Trophoblast cell (in vitro differentiated cells and primary cell): ENCODE measurements around the gene MICALL2.
"Not testable (repeated sequence)": the region's sequence is repeated elsewhere in the genome, so short reads cannot be mapped to it uniquely, and the experiment has no call there.

Experiments used
- DNase-seq, 2 donors: peaks; one replicate each; pipeline ENCODE4 v3.0.0-alpha.2; 2016
- H2AFZ ChIP-seq: 2 replicates; pipeline ENCODE4 v1.6.1; 2013; ENCODE audit warnings: low read length, moderate library complexity, mild to moderate bottlenecking; ENCODE audit not compliant: insufficient read depth, poor library complexity
- H2AK5ac ChIP-seq: 2 replicates; pipeline ENCODE4 v1.6.1; 2013; ENCODE audit warnings: mild to moderate bottlenecking, low read length
- H2BK120ac ChIP-seq: 2 replicates; pipeline ENCODE4 v1.6.1; 2013; ENCODE audit warnings: low read length, mild to moderate bottlenecking, moderate library complexity; ENCODE audit not compliant: insufficient read depth, poor library complexity
- H2BK12ac ChIP-seq: 2 replicates; pipeline ENCODE4 v1.6.1; 2013; ENCODE audit warnings: mild to moderate bottlenecking, low read length, moderate library complexity
- H2BK5ac ChIP-seq: 2 replicates; pipeline ENCODE4 v1.6.1; 2013; ENCODE audit warnings: low read length, low read depth, moderate library complexity, mild to moderate bottlenecking; ENCODE audit not compliant: poor library complexity
- H3K14ac ChIP-seq: 2 replicates; pipeline ENCODE4 v1.6.1; 2013; ENCODE audit warnings: mild to moderate bottlenecking, low read length
- H3K18ac ChIP-seq: 2 replicates; pipeline ENCODE4 v1.6.1; 2013; ENCODE audit warnings: mild to moderate bottlenecking, low read length
- H3K23ac ChIP-seq: 2 replicates; pipeline ENCODE4 v1.6.1; 2013; ENCODE audit warnings: low read length
- H3K27ac ChIP-seq: 2 replicates; pipeline ENCODE4 v1.5.1; 2013; ENCODE audit warnings: low read depth, mild to moderate bottlenecking, inconsistent platforms, low read length, moderate library complexity
- H3K27me3 ChIP-seq: 2 replicates; pipeline ENCODE4 v1.6.1; 2013; ENCODE audit warnings: inconsistent platforms, mild to moderate bottlenecking, low read length, moderate library complexity; ENCODE audit not compliant: insufficient read depth
- H3K36me3 ChIP-seq, 2 experiments: 1 replicate in 1 of 2; 2 replicates in 1 of 2; pipeline ENCODE4 v1.6.1; 2013; ENCODE audit warnings: low read length in 2 of 2, mild to moderate bottlenecking in 2 of 2, moderate library complexity in 1 of 2; ENCODE audit not compliant: insufficient read depth in 2 of 2, control insufficient read depth in 1 of 2
- H3K4ac ChIP-seq: 2 replicates; pipeline ENCODE4 v1.6.1; 2013; ENCODE audit warnings: low read depth, mild to moderate bottlenecking, low read length, moderate library complexity
- H3K4me1 ChIP-seq, 2 experiments: 1 replicate in 1 of 2; 2 replicates in 1 of 2; pipeline ENCODE4 v1.6.1; 2013; ENCODE audit warnings: low read length in 2 of 2, mild to moderate bottlenecking in 2 of 2, moderate library complexity in 1 of 2; ENCODE audit not compliant: insufficient read depth in 2 of 2, control insufficient read depth in 1 of 2
- H3K4me2 ChIP-seq: 2 replicates; pipeline ENCODE4 v1.6.1; 2013; ENCODE audit warnings: inconsistent platforms, mild to moderate bottlenecking, low read length, moderate library complexity
- H3K4me3 ChIP-seq: 2 replicates; pipeline ENCODE4 v1.5.1; 2013; ENCODE audit warnings: mild to moderate bottlenecking, low read depth, low read length, inconsistent platforms
- H3K79me1 ChIP-seq: one replicate; pipeline ENCODE4 v1.6.1; 2013; ENCODE audit warnings: low read length
- H3K79me2 ChIP-seq: 2 replicates; pipeline ENCODE4 v1.6.1; 2013; ENCODE audit warnings: low read length, mild to moderate bottlenecking; ENCODE audit not compliant: control insufficient read depth, insufficient read depth, poor library complexity
- H3K9ac ChIP-seq: 2 replicates; pipeline ENCODE4 v1.6.1; 2013; ENCODE audit warnings: mild to moderate bottlenecking, low read length
- H3K9me3 ChIP-seq: 2 replicates; pipeline ENCODE4 v1.6.1; 2013; ENCODE audit warnings: low read depth, mild to moderate bottlenecking, control low read depth, inconsistent platforms, low read length; ENCODE audit not compliant: insufficient read depth
- H4K12ac ChIP-seq: 2 replicates; pipeline ENCODE4 v1.6.1; 2013; ENCODE audit warnings: low read depth, mild to moderate bottlenecking, low read length, moderate library complexity
- H4K8ac ChIP-seq: 2 replicates; pipeline ENCODE4 v1.6.1; 2013; ENCODE audit warnings: low read depth, mild to moderate bottlenecking, low read length, moderate library complexity
- H4K91ac ChIP-seq: one replicate; pipeline ENCODE4 v1.6.1; 2013; ENCODE audit warnings: low read depth, mild to moderate bottlenecking, low read length, moderate library complexity
- WGBS: extraction: QIAGEN DNeasy Blood & Tissue Kit; methylation state at CpG from one replicate; pipeline ENCODE4 v1.1.7; 2013; ENCODE audit warnings: missing lambda C conversion rate; ENCODE audit not compliant: insufficient read length, insufficient coverage; ENCODE audit errors: extremely low coverage; 5-methylcytosine and 5-hydroxymethylcytosine counted together

Gene MICALL2

GRCh38 chr7:1447112-1447511 lies 12.2 kb downstream of the MICALL2 start:
- no peak overlapping the region for H2BK5ac ChIP-seq
- no peak overlapping the region for H2AFZ ChIP-seq
- H3K9ac ChIP-seq: no peak overlapping the region
- no peaks in the 10 kb centered on the region for H3K79me2 ChIP-seq
- H3K4me1 ChIP-seq: peaks cover 5 to 10% of the 10 kb centered on the region in 2 experiments
- H3K27ac ChIP-seq: no peak overlapping the region
- H3K9me3 ChIP-seq: peaks cover 3% of the 10 kb centered on the region
- no peak overlapping the region for H3K4me3 ChIP-seq
- no peak for DNase-seq
- no peak overlapping the region for H3K4me2 ChIP-seq
- no CpG with 5 or more reads among the region's 11 CpGs for WGBS
- H3K23ac ChIP-seq: no peak overlapping the region
- H3K27me3 ChIP-seq: no peaks in the 10 kb centered on the region
- H4K12ac ChIP-seq: no peak overlapping the region
- no peak overlapping the region for H3K18ac ChIP-seq
- H3K79me1 ChIP-seq: peaks cover 7% of the 10 kb centered on the region
- H3K36me3 ChIP-seq: peaks cover 3 to 5% of the 10 kb centered on the region in 2 experiments
- H3K4ac ChIP-seq: no peak overlapping the region
- no peak overlapping the region for H4K91ac ChIP-seq
- no peak overlapping the region for H2BK120ac ChIP-seq
- no peak overlapping the region for H2AK5ac ChIP-seq
- no peak overlapping the region for H3K14ac ChIP-seq
- H2BK12ac ChIP-seq: no peak overlapping the region
- H4K8ac ChIP-seq: no peak overlapping the region

GRCh38 chr7:1446620-1447032 lies 12.6 kb downstream of the MICALL2 start:
- no peak overlapping the region for H3K14ac ChIP-seq
- no peak overlapping the region for H3K4me2 ChIP-seq
- no peak overlapping the region for H2AFZ ChIP-seq
- H3K79me1 ChIP-seq: peaks cover 6% of the 10 kb centered on the region
- H3K27ac ChIP-seq: no peak overlapping the region
- peaks cover 5 to 6% of the 10 kb centered on the region in 2 experiments for H3K36me3 ChIP-seq
- H3K4ac ChIP-seq: no peak overlapping the region
- H3K9me3 ChIP-seq: peaks cover 3% of the 10 kb centered on the region
- no peak overlapping the region for H2BK120ac ChIP-seq
- H2AK5ac ChIP-seq: no peak overlapping the region
- DNase-seq: peak in 1 of 2 donors; percentile 32
- no peak overlapping the region for H2BK12ac ChIP-seq
- peaks cover 2 to 5% of the 10 kb centered on the region in 2 experiments for H3K4me1 ChIP-seq
- no peak overlapping the region for H3K9ac ChIP-seq
- H3K23ac ChIP-seq: no peak overlapping the region
- H3K79me2 ChIP-seq: no peaks in the 10 kb centered on the region
- no peak overlapping the region for H4K12ac ChIP-seq
- no peak overlapping the region for H4K8ac ChIP-seq
- no CpG with 5 or more reads among the region's 17 CpGs for WGBS
- H3K4me3 ChIP-seq: no peak overlapping the region
- no peak overlapping the region for H4K91ac ChIP-seq
- no peak overlapping the region for H3K18ac ChIP-seq
- H3K27me3 ChIP-seq: no peaks in the 10 kb centered on the region
- H2BK5ac ChIP-seq: no peak overlapping the region

DNA sequence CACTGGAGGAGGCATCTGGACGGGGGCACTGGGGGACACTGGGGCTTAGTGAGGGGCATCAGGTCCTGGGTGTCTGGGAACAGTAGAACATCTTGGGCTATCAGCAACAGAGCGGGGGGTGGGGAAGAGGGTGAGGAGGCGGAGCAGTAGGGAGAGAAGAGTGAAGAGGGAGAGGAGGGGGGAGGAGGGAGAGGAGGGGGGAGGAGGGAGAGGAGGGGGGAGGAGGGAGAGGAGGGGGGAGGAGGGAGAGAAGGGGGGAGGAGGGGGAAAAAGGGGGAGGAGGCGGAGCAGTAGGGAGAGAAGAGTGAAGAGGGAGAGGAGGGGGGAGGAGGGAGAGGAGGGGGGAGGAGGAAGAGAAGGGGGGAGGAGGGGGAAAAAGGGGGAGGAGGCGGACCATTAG lies 13.2 kb downstream of the MICALL2 start:
- not testable (repeated sequence) for H3K4me1 ChIP-seq, H3K9ac ChIP-seq, H3K79me1 ChIP-seq, H3K18ac ChIP-seq, H3K27ac ChIP-seq, H2BK5ac ChIP-seq, H3K4me2 ChIP-seq, DNase-seq, H3K4ac ChIP-seq, H2AFZ ChIP-seq, H2BK12ac ChIP-seq, H4K8ac ChIP-seq, H4K12ac ChIP-seq, H3K79me2 ChIP-seq, H3K36me3 ChIP-seq, H3K27me3 ChIP-seq, H3K9me3 ChIP-seq, H4K91ac ChIP-seq, H3K14ac ChIP-seq, H2BK120ac ChIP-seq, H2AK5ac ChIP-seq, H3K4me3 ChIP-seq, H3K23ac ChIP-seq
- 80% methylated on average over 1 of the region's 5 CpGs for WGBS

DNA sequence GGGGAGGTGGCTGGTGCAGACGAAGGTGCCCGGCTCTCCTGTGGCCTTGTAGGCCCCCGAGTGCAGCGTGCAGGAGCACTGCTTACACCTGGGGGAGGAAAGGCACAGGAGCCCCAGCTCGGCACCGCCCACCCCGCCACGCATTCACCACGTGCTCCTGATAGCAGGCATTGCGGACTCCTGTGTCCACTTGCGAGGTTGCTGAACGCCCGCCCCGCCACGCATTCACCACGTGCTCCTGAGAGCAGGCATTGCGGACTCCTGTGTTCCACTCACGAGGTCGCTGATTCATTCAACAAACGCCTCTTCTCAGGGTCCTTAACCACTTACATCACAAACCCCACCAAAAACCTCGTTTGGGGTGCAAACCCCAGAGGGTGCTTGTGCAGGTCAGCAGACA lies 13.9 kb downstream of the MICALL2 start:
- Histone ChIP-seq H2BK120ac (no peak overlapping the region), H4K8ac (no peak overlapping the region), H3K4me2 (no peak overlapping the region), H4K91ac (no peak overlapping the region), H2AFZ (no peak overlapping the region), H3K4me3 (no peak overlapping the region), H3K4ac (no peak overlapping the region), H3K23ac (no peak overlapping the region), H3K27ac (no peak overlapping the region), H2AK5ac (no peak overlapping the region), H3K18ac (no peak overlapping the region), H2BK12ac (no peak overlapping the region), H3K9ac (no peak overlapping the region), H3K27me3 (no peaks in the 10 kb centered on the region), H3K79me2 (no peaks in the 10 kb centered on the region), H3K36me3 (peaks cover 6 to 10% of the 10 kb centered on the region in 2 experiments), H4K12ac (no peak overlapping the region), H2BK5ac (no peak overlapping the region), H3K79me1 (no peaks in the 10 kb centered on the region), H3K4me1 (peaks cover 0 to 2% of the 10 kb centered on the region in 2 experiments), H3K9me3 (peaks cover 5% of the 10 kb centered on the region), H3K14ac (no peak overlapping the region)
- WGBS: no CpG with 5 or more reads among the region's 21 CpGs
- DNase-seq: no peak
